HepG2 (cell line): ENCODE measurements around the gene ACSM2B. TPM values are rescaled to one million over a fixed set of nuclear protein-coding genes. Genes with fewer than 3 reads are reported as not detected.
A peak's percentile ranks its signal among the peaks of the same experiment; 100 is the strongest.

ENCODE experiments used
- ARHGAP35 ChIP-seq: sonication (generic); formaldehyde crosslinking; IDR thresholded peaks from 2 replicates; pipeline ENCODE4 v1.9.0; 2022; ENCODE audit warnings: mild to moderate bottlenecking, inconsistent platforms, moderate library complexity, missing genetic modification reagents, borderline replicate concordance
- BRCA1 ChIP-seq: sonication (generic); formaldehyde crosslinking; IDR thresholded peaks from 2 replicates; pipeline ENCODE4 v1.4.0; 2020; ENCODE audit warnings: missing genetic modification reagents
- CREB3 ChIP-seq: sonication (generic); formaldehyde crosslinking; IDR thresholded peaks from 2 replicates; pipeline ENCODE4 v1.5.0; 2020; ENCODE audit warnings: missing genetic modification reagents
- HNRNPUL1 ChIP-seq: fragments of 200-400 bp; formaldehyde crosslinking; IDR thresholded peaks from 2 replicates; pipeline ENCODE4 v1.6.1; 2017; ENCODE audit warnings: low read depth, mild to moderate bottlenecking, low read length, moderate library complexity
- HOXA3 ChIP-seq: sonication (generic); formaldehyde crosslinking; IDR thresholded peaks from 2 replicates; pipeline ENCODE4 v1.5.0; 2020; ENCODE audit warnings: missing genetic modification reagents
- JUNB ChIP-seq: sonication (generic); formaldehyde crosslinking; IDR thresholded peaks from 2 replicates; pipeline ENCODE4 v1.8.0; 2022; ENCODE audit warnings: missing genetic modification reagents, mild to moderate bottlenecking, borderline replicate concordance
- MIXL1 ChIP-seq: IDR thresholded peaks from 2 replicates; pipeline ENCODE4 v1.6.1; 2016
- MYPOP ChIP-seq: sonication (generic); formaldehyde crosslinking; IDR thresholded peaks from 2 replicates; pipeline ENCODE4 v1.8.1; 2023; ENCODE audit warnings: mild to moderate bottlenecking, moderate library complexity, missing genetic modification reagents
- PTBP1 ChIP-seq: fragments of 200-400 bp; formaldehyde crosslinking; IDR thresholded peaks from 2 replicates; pipeline ENCODE4 v1.6.1; 2018; ENCODE audit warnings: low read length, low read depth; ENCODE audit not compliant: poor library complexity, severe bottlenecking
- SPEN ChIP-seq: sonication (generic); formaldehyde crosslinking; IDR thresholded peaks from 2 replicates; pipeline ENCODE4 v1.5.1; 2020; ENCODE audit warnings: low read depth, mild to moderate bottlenecking, missing genetic modification reagents
- TEF ChIP-seq: sonication (generic); formaldehyde crosslinking; IDR thresholded peaks from 2 replicates; pipeline ENCODE4 v1.5.0; 2020; ENCODE audit warnings: missing genetic modification reagents
- TFAP4 ChIP-seq: sonication (generic); IDR thresholded peaks from 2 replicates; pipeline ENCODE4 v1.6.1; 2016; ENCODE audit warnings: low read depth, borderline replicate concordance
- TP53 ChIP-seq: sonication (generic); formaldehyde crosslinking; conservative IDR thresholded peaks from 2 replicates; pipeline ENCODE4 v1.4.0; 2020; ENCODE audit warnings: missing genetic modification reagents
- YEATS2 ChIP-seq: sonication (generic); formaldehyde crosslinking; IDR thresholded peaks from 2 replicates; pipeline ENCODE4 v1.4.0; 2020; ENCODE audit warnings: missing genetic modification reagents, borderline replicate concordance
- ZBTB8A ChIP-seq: sonication (generic); formaldehyde crosslinking; IDR thresholded peaks from 2 replicates; pipeline ENCODE4 v1.4.0; 2020; ENCODE audit warnings: mild to moderate bottlenecking, low read depth, missing genetic modification reagents, borderline replicate concordance
- ZKSCAN5 ChIP-seq: sonication (generic); formaldehyde crosslinking; IDR thresholded peaks from 2 replicates; pipeline ENCODE4 v1.5.1; 2020; ENCODE audit warnings: mild to moderate bottlenecking, missing genetic modification reagents
- ZNF333 ChIP-seq: sonication (generic); formaldehyde crosslinking; IDR thresholded peaks from 2 replicates; pipeline ENCODE4 v1.4.0; 2020; ENCODE audit warnings: mild to moderate bottlenecking, missing genetic modification reagents, borderline replicate concordance
- ZNF484 ChIP-seq: sonication (generic); formaldehyde crosslinking; IDR thresholded peaks from 2 replicates; pipeline ENCODE4 v1.5.1; 2020; ENCODE audit warnings: mild to moderate bottlenecking, low read depth, missing genetic modification reagents, borderline replicate concordance
- ZNF552 ChIP-seq: sonication (generic); formaldehyde crosslinking; IDR thresholded peaks from 2 replicates; pipeline ENCODE4 v1.9.0; 2022; ENCODE audit warnings: missing genetic modification reagents, mild to moderate bottlenecking, borderline replicate concordance
- ZNF564 ChIP-seq: sonication (generic); formaldehyde crosslinking; IDR thresholded peaks from 2 replicates; pipeline ENCODE4 v1.8.1; 2023; ENCODE audit warnings: mild to moderate bottlenecking, missing genetic modification reagents
- ZNF597 ChIP-seq: sonication (generic); formaldehyde crosslinking; IDR thresholded peaks from 2 replicates; pipeline ENCODE4 v1.5.0; 2020; ENCODE audit warnings: missing genetic modification reagents
- ZNF7 ChIP-seq: IDR thresholded peaks from 2 replicates; pipeline ENCODE4 v1.6.1; 2016; ENCODE audit warnings: missing biosample characterization, missing genetic modification reagents
- ZNF773 ChIP-seq: sonication (generic); formaldehyde crosslinking; IDR thresholded peaks from 2 replicates; pipeline ENCODE4 v1.4.0; 2020; ENCODE audit warnings: missing genetic modification reagents, borderline replicate concordance
- ZNF775 ChIP-seq: sonication (generic); formaldehyde crosslinking; IDR thresholded peaks from 2 replicates; pipeline ENCODE4 v1.4.0; 2020; ENCODE audit warnings: missing genetic modification reagents, mild to moderate bottlenecking, moderate library complexity, borderline replicate concordance
- ZNF792 ChIP-seq: IDR thresholded peaks from 2 replicates; pipeline ENCODE4 v1.6.1; 2016
- ZNF850 ChIP-seq: sonication (generic); formaldehyde crosslinking; conservative IDR thresholded peaks from 2 replicates; pipeline ENCODE4 v1.9.0; 2021; ENCODE audit warnings: mild to moderate bottlenecking, missing genetic modification reagents
- polyA plus RNA-seq, 8 experiments: library from polyadenylated mRNA; depleted of rRNA in 3 of 8; stranded (reverse) in 7 of 8; unstranded in 1 of 8; fragments of >200 nt; fragmentation: Illumina TruSeq in 4 of 8; extraction: Trizol in 4 of 8; gene quantifications; 2 replicates each; pipeline versions ENCODE4 v1.2.1 to v1.2.3, GENCODE V29; 2011 to 2016; ENCODE audit warnings: low read depth in 4 of 8, missing spikeins in 1 of 8, mixed read lengths in 1 of 8; ENCODE audit not compliant: insufficient read depth in 1 of 8
- total RNA-seq, 5 experiments: library from RNA; depleted of rRNA; stranded (reverse); fragments of >200 nt; fragmentation: Illumina TruSeq; extraction: Trizol; gene quantifications; 2 replicates each; pipeline ENCODE4 v1.2.3, GENCODE V29; 2016; ENCODE audit warnings: low read depth in 1 of 5

Gene ACSM2B
- total and polyA plus RNA-seq, 2 of the 13 experiments (the other 11 are each of a cell fraction or from before 2014, with no cell fraction given), result 22.9 to 34.0 TPM

- TF ChIP-seq SPEN (CRISPR knock-in tag) (peak; percentile 71; the same call in 1 of the 2 replicates), TFAP4 (peak; percentile 87; the same call in 1 of the 2 replicates), JUNB (peak; percentile 66; the same call in 1 of the 2 replicates), CREB3 (CRISPR knock-in tag) (0 out of 2 replicates have a peak, but pooled peaks have one; percentile 50), ZNF564 (CRISPR knock-in tag) (no peak), ZNF333 (no peak; the same call in 1 of the 2 replicates), ZNF792 (peak; percentile 99), TEF (peak; percentile 89), HOXA3 (CRISPR knock-in tag) (peak; percentile 96), ZNF850 (CRISPR knock-in tag) (no peak), ZNF773 (CRISPR knock-in tag) (peak; percentile 45; the same call in 1 of the 2 replicates), YEATS2 (peak; percentile 61; the same call in 1 of the 2 replicates), ZBTB8A (CRISPR knock-in tag) (0 out of 2 replicates have a peak, but pooled peaks have one; percentile 66), PTBP1 (no peak), ZNF775 (CRISPR knock-in tag) (peak; percentile 74), ZKSCAN5 (0 out of 2 replicates have a peak, but pooled peaks have one; percentile 14), ZNF484 (CRISPR knock-in tag) (no peak), ZNF7 (CRISPR knock-in tag) (peak; percentile 53; the same call in 1 of the 2 replicates), ARHGAP35 (peak; percentile 56; the same call in 1 of the 2 replicates), ZNF552 (peak; percentile 72; the same call in 1 of the 2 replicates), BRCA1 (CRISPR knock-in tag) (peak; percentile 87; the same call in 1 of the 2 replicates), TP53 (CRISPR knock-in tag) (peak; percentile 93; the same call in 1 of the 2 replicates), ZNF597 (CRISPR knock-in tag) (no peak), MYPOP (CRISPR knock-in tag) (peak; percentile 79; the same call in 1 of the 2 replicates), MIXL1 (CRISPR knock-in tag) (peak; percentile 98), HNRNPUL1 (no peak)
These were observed 22.8 kb upstream of the ACSM2B start (continued) for GRCh38 chr16:20598832-20599469.
